IPS-18a (cell line): ENCODE measurements around the gene FUT8.

Experiments used
- H3K27ac ChIP-seq: one replicate; pipeline ENCODE4 v1.5.1; 2013; ENCODE audit warnings: low read length
- H3K27me3 ChIP-seq: one replicate; pipeline ENCODE4 v1.6.1; 2013; ENCODE audit warnings: mild to moderate bottlenecking, low read length; ENCODE audit not compliant: control insufficient read depth, insufficient read depth
- H3K36me3 ChIP-seq: one replicate; pipeline ENCODE4 v1.6.1; 2013; ENCODE audit warnings: low read depth, low read length; ENCODE audit not compliant: control insufficient read depth
- H3K4me1 ChIP-seq: one replicate; pipeline ENCODE4 v1.6.1; 2013; ENCODE audit warnings: low read depth, low read length; ENCODE audit not compliant: control insufficient read depth
- H3K4me3 ChIP-seq: one replicate; pipeline ENCODE4 v1.5.1; 2013; ENCODE audit warnings: low read length
- H3K9ac ChIP-seq: one replicate; pipeline ENCODE4 v1.6.1; 2013; ENCODE audit warnings: mild to moderate bottlenecking, low read length, moderate library complexity
- H3K9me3 ChIP-seq: one replicate; pipeline ENCODE4 v1.6.1; 2013; ENCODE audit warnings: low read depth, low read length; ENCODE audit not compliant: control insufficient read depth

Gene FUT8

GRCh38 chr14:65783576-65783975 is 371.0 kb downstream of the FUT8 start:
- no peaks in the 10 kb centered on the region for H3K27me3 ChIP-seq
- no peak overlapping the region for H3K27ac ChIP-seq
- H3K36me3 ChIP-seq = no peaks in the 10 kb centered on the region
- H3K9ac ChIP-seq = no peak overlapping the region
- no peaks in the 10 kb centered on the region for H3K9me3 ChIP-seq
- H3K4me1 ChIP-seq = no peaks in the 10 kb centered on the region
- no peak overlapping the region for H3K4me3 ChIP-seq

GRCh38 chr14:65784574-65784973 is 372.0 kb downstream of the FUT8 start:
- Histone ChIP-seq H3K4me3 (no peak overlapping the region), H3K4me1 (no peaks in the 10 kb centered on the region), H3K27ac (no peak overlapping the region), H3K27me3 (no peaks in the 10 kb centered on the region), H3K9me3 (no peaks in the 10 kb centered on the region), H3K9ac (no peak overlapping the region), H3K36me3 (no peaks in the 10 kb centered on the region)

- Histone ChIP-seq H3K27ac (no peak overlapping the region), H3K4me3 (no peak overlapping the region), H3K9me3 (no peaks in the 10 kb centered on the region), H3K27me3 (no peaks in the 10 kb centered on the region), H3K9ac (no peak overlapping the region), H3K4me1 (no peaks in the 10 kb centered on the region), H3K36me3 (no peaks in the 10 kb centered on the region)
Observed at GRCh38 chr14:65787461-65787860, 374.9 kb downstream of the FUT8 start.

GRCh38 chr14:65788876-65789275 is 376.3 kb downstream of the FUT8 start:
- Histone ChIP-seq H3K27me3 (no peaks in the 10 kb centered on the region), H3K4me3 (no peak overlapping the region), H3K4me1 (no peaks in the 10 kb centered on the region), H3K36me3 (no peaks in the 10 kb centered on the region), H3K9ac (no peak overlapping the region), H3K9me3 (no peaks in the 10 kb centered on the region), H3K27ac (no peak overlapping the region)

- no peaks in the 10 kb centered on the region for H3K9me3 ChIP-seq
- H3K27ac ChIP-seq = no peak overlapping the region
- H3K36me3 ChIP-seq = no peaks in the 10 kb centered on the region
- no peaks in the 10 kb centered on the region for H3K4me1 ChIP-seq
- no peaks in the 10 kb centered on the region for H3K27me3 ChIP-seq
- no peak overlapping the region for H3K4me3 ChIP-seq
- H3K9ac ChIP-seq = no peak overlapping the region
Observed at GRCh38 chr14:65789363-65789762, 376.8 kb downstream of the FUT8 start.

DNA sequence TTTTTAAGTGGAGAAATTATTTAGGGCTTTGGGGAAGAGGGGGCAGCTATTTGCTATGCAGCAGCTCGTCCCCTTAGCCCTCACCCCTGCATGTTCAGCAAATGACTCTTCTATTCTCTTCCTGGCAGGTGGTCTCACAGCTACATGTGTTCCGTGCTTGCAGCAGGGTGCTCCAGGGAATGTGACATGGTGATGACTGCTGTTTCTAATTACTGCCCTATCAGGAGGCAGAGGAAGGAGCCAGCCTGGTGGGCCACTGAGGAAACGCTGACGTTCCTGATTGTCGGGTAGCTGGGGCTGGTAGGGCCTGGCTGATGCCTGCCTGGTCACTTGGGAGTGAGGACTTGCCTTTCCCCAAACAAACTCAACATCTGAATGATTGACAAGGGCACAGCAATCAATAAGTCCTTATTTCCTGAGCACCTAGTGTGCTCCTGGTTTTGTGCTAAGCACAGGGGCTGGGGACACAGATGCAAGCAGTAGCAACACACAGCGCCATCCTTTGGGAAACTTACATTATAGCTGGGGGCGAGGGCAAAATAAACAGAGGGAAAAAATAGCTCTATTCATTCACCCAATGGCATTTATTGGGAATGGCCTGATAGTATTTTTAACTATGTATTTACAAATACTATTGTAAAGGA is 377.8 kb downstream of the FUT8 start:
- no peaks in the 10 kb centered on the region for H3K27me3 ChIP-seq
- H3K27ac ChIP-seq = no peak overlapping the region
- no peak overlapping the region for H3K9ac ChIP-seq
- no peak overlapping the region for H3K4me3 ChIP-seq
- no peaks in the 10 kb centered on the region for H3K36me3 ChIP-seq
- H3K9me3 ChIP-seq = no peaks in the 10 kb centered on the region
- H3K4me1 ChIP-seq = no peaks in the 10 kb centered on the region

DNA sequence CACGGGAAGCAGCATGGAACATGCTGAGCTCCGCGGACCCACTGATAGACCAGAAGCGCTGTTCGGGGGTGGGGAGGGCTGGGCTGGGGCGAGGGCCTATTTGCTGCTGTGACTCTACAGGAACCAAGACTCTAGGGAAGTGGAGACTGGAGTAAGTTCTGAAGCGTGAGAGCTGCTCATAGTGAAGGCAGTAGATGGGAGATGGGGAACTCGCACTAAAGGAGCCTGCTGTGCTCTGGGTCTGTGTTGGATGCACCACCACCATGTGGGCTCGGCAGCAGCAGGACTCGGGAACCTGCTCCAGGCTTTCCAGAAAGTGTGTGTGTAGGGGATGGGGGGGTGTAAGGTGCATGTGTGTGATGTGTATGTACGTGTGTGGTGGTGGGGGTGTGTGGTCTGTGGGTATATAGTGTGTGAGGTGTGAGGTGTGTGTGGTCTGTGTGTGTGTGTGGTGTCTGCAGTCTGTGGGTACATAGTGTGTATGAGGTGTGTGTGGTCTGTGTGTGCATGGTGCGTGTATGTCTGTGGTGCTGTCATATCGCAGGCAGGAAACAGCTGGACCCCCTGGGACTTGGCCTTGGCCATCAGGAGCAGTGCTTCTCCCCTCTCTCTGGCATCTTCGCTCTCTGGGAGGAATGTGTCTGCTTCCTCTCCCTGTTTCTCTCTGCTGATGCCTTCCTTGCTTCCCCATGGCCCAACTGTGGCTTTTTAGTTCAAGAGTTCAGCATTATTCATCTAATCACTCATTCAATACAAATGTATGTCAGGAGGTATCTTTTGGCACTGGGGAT is 378.9 kb downstream of the FUT8 start:
- no peak overlapping the region for H3K9ac ChIP-seq
- no peaks in the 10 kb centered on the region for H3K9me3 ChIP-seq
- H3K4me3 ChIP-seq = no peak overlapping the region
- H3K36me3 ChIP-seq = no peaks in the 10 kb centered on the region
- no peaks in the 10 kb centered on the region for H3K27me3 ChIP-seq
- H3K27ac ChIP-seq = no peak overlapping the region
- H3K4me1 ChIP-seq = no peaks in the 10 kb centered on the region

GRCh38 chr14:65792208-65792905 is 379.8 kb downstream of the FUT8 start:
- H3K9me3 ChIP-seq = no peaks in the 10 kb centered on the region
- no peak overlapping the region for H3K27ac ChIP-seq
- H3K4me1 ChIP-seq = no peaks in the 10 kb centered on the region
- no peaks in the 10 kb centered on the region for H3K36me3 ChIP-seq
- no peak overlapping the region for H3K4me3 ChIP-seq
- no peaks in the 10 kb centered on the region for H3K27me3 ChIP-seq
- no peak overlapping the region for H3K9ac ChIP-seq
